Stimulated activated CD4-positive, alpha-beta T cell treated with anti-CD3 and anti-CD28 coated beads, Interleukin-2, amount 100 ng/mL, for 24 hours (primary cell): ENCODE results near the gene TP53TG5.

Experiments
- DNase-seq, 2 donors: peaks; one replicate each; pipeline ENCODE4 v3.0.0-alpha.2; 2020

TP53TG5 gene

DNA sequence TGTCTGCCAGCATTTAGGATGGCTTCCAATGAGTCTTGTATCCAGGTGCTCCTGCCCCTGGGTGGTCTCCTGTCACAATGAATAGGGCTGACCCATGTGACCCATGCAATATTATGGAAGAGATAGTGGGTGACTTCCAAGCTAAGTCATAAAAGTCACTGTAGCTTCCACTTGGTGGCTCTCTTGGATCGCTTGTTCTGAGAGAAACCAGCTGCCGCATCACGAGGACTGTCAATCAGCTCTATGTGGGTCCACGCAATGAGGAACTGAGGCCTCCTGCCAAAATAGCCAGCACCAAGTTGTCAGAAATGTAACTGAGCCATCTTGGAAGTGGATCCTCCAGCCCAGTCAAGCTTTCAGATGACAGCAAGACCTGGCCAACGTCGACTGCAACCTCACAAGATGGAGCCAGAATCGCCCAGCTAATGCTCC is 55.2 kb downstream of the TP53TG5 start:
- no peak for DNase-seq
